ENCODE measurements around the gene CYP4F12.

CYP4F12 gene

DNA sequence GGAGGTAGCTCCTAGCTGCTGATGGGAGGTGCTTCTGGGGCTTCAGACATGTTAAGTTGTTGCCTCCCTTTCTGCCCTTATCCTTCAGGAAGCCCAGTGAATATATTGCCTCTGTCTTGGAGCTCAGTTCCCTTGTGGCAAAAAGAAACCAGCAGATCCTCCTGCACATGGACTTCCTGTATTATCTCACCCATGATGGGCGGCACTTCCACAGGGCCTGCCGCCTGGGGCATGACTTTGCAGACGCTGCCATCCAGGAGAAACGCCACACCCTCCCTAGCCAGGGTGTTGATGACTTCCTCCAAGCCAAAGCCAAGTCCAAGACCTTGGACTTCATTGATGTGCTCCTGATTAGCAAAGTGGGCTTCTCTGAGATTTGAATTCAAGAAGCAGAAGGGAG, 6.0 kb upstream of the CYP4F12 start:
- no peak overlapping the region for H3K4me3 ChIP-seq (replicated peaks; ENCODE audit: insufficient read depth, low read length)

DNA sequence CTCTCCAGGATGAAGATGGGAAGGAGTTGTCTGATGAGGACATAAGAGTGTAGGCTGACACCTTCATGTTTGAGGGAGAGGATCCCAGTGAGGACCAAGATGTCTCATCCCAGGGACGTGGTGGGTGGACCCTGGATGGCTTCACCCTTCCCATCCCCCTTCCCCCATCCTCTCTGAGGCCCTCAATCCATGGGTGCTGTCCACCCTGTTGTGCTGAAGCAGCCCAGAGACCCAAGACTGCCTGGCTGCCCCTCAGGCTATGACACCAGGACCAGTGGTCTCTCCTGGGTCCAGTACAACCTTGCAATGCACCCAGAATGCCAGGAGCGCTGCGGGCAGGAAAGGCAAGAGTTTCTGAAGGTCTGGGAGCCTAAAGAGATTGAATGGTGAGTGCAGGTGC, 3.4 kb upstream of the CYP4F12 start:
- DNase-seq (ENCODE audit: low read depth in 1 of 2, low spot score in 1 of 2): no peak
- no peak overlapping the region for H3K4me3 ChIP-seq (replicated peaks; ENCODE audit: insufficient read depth, low read length)

More for the DNA sequence above, 6.0 kb upstream of the CYP4F12 start:
- TF ChIP-seq, protein P1, sequence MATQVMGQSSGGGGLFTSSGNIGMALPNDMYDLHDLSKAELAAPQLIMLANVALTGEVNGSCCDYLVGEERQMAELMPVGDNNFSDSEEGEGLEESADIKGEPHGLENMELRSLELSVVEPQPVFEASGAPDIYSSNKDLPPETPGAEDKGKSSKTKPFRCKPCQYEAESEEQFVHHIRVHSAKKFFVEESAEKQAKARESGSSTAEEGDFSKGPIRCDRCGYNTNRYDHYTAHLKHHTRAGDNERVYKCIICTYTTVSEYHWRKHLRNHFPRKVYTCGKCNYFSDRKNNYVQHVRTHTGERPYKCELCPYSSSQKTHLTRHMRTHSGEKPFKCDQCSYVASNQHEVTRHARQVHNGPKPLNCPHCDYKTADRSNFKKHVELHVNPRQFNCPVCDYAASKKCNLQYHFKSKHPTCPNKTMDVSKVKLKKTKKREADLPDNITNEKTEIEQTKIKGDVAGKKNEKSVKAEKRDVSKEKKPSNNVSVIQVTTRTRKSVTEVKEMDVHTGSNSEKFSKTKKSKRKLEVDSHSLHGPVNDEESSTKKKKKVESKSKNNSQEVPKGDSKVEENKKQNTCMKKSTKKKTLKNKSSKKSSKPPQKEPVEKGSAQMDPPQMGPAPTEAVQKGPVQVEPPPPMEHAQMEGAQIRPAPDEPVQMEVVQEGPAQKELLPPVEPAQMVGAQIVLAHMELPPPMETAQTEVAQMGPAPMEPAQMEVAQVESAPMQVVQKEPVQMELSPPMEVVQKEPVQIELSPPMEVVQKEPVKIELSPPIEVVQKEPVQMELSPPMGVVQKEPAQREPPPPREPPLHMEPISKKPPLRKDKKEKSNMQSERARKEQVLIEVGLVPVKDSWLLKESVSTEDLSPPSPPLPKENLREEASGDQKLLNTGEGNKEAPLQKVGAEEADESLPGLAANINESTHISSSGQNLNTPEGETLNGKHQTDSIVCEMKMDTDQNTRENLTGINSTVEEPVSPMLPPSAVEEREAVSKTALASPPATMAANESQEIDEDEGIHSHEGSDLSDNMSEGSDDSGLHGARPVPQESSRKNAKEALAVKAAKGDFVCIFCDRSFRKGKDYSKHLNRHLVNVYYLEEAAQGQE (IDR thresholded peaks at IDR 0.05; ENCODE audit: insufficient replicate concordance, low read depth): peak; percentile 17
- TF ChIP-seq GABPA (IDR thresholded peaks at IDR 0.05; ENCODE audit: low read depth): no peak
- TF ChIP-seq SPI1 (IDR thresholded peaks at IDR 0.05; ENCODE audit: borderline replicate concordance, low read depth): peak; percentile 86
- TF ChIP-seq POLR2AphosphoS5 (IDR thresholded peaks at IDR 0.05; ENCODE audit: low read depth): 0 out of 2 replicates have a peak, but pooled peaks have one; percentile 29
- TF ChIP-seq, protein P2, sequence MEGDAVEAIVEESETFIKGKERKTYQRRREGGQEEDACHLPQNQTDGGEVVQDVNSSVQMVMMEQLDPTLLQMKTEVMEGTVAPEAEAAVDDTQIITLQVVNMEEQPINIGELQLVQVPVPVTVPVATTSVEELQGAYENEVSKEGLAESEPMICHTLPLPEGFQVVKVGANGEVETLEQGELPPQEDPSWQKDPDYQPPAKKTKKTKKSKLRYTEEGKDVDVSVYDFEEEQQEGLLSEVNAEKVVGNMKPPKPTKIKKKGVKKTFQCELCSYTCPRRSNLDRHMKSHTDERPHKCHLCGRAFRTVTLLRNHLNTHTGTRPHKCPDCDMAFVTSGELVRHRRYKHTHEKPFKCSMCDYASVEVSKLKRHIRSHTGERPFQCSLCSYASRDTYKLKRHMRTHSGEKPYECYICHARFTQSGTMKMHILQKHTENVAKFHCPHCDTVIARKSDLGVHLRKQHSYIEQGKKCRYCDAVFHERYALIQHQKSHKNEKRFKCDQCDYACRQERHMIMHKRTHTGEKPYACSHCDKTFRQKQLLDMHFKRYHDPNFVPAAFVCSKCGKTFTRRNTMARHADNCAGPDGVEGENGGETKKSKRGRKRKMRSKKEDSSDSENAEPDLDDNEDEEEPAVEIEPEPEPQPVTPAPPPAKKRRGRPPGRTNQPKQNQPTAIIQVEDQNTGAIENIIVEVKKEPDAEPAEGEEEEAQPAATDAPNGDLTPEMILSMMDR (IDR thresholded peaks at IDR 0.05; ENCODE audit: insufficient read depth, low read length): no peak
- peak; percentile 45 to 81 for DNase-seq (ENCODE audit: low read depth in 1 of 2, low spot score in 1 of 2)
- no peaks in the 10 kb centered on the region for H3K27me3 ChIP-seq (ENCODE audit: insufficient read depth, poor library complexity, severe bottlenecking)
- H3K27ac ChIP-seq (replicated peaks): peak overlapping the region; percentile 25; the same call in 1 of the 2 replicates

DNA sequence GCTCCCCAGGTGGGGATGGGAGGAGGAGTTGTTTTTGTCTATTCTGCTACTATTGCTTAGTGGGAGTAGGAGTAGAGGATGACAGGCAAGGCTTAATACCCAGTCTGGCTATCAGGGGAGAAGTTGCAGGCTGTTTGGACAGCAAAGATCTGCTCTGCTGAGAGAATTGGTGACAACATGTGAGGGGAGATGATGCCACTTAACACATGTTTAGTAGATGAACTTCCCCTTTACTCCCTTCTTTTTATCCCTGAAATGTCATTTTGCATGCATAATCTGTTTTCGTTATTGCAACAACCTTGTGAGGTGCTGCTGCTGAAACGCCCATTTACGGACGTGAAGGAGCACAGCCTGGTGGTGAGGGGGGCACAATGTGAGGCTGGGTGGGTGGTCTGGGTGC, 3.0 kb upstream of the CYP4F12 start:
- no peak overlapping the region; the same call in 1 of the 2 replicates for H3K27ac ChIP-seq (replicated peaks)
- DNase-seq (ENCODE audit: low read depth in 1 of 2, low spot score in 1 of 2): peak in 1 of 2 experiments; percentile 63
- no peaks in the 10 kb centered on the region for H3K27me3 ChIP-seq (ENCODE audit: insufficient read depth, poor library complexity, severe bottlenecking)
- no peak overlapping the region for H3K4me3 ChIP-seq (replicated peaks; ENCODE audit: insufficient read depth, low read length)
- TF ChIP-seq GABPA (IDR thresholded peaks at IDR 0.05; ENCODE audit: low read depth): no peak
- TF ChIP-seq POLR2AphosphoS5 (IDR thresholded peaks at IDR 0.05; ENCODE audit: low read depth): no peak
- TF ChIP-seq, protein P2 (IDR thresholded peaks at IDR 0.05; ENCODE audit: insufficient read depth, low read length): no peak
- no peak for TF ChIP-seq SPI1 (IDR thresholded peaks at IDR 0.05; ENCODE audit: borderline replicate concordance, low read depth)
- TF ChIP-seq, protein P1 (IDR thresholded peaks at IDR 0.05; ENCODE audit: insufficient replicate concordance, low read depth): no peak

More for the DNA sequence above, 3.4 kb upstream of the CYP4F12 start:
- Histone ChIP-seq H3K27me3 (ENCODE audit: insufficient read depth, poor library complexity, severe bottlenecking) (no peaks in the 10 kb centered on the region), H3K27ac (replicated peaks) (no peak overlapping the region; the same call in 1 of the 2 replicates)
- TF ChIP-seq, protein P1 (IDR thresholded peaks at IDR 0.05; ENCODE audit: insufficient replicate concordance, low read depth): peak; percentile 90
- TF ChIP-seq, protein P2 (IDR thresholded peaks at IDR 0.05; ENCODE audit: insufficient read depth, low read length): no peak
